ENCODE data around the gene CKLF.

- TF ChIP-seq CTCF (IDR thresholded peaks at IDR 0.05) (no peak), FOXP1 (CRISPR knock-in tag; IDR thresholded peaks at IDR 0.05; ENCODE audit: borderline replicate concordance) (no peak), USF2 (CRISPR knock-in tag; IDR thresholded peaks at IDR 0.05) (no peak), FOXJ3 (CRISPR knock-in tag; IDR thresholded peaks at IDR 0.05; ENCODE audit: borderline replicate concordance) (no peak), ATF2 (CRISPR knock-in tag; IDR thresholded peaks at IDR 0.05; ENCODE audit: borderline replicate concordance, low read depth) (no peak), ARID4B (CRISPR knock-in tag; IDR thresholded peaks at IDR 0.05; ENCODE audit: borderline replicate concordance) (no peak), ZNF219 (CRISPR knock-in tag; IDR thresholded peaks at IDR 0.05; ENCODE audit: borderline replicate concordance) (no peak)
Measured at GRCh38 chr16:66596986-66597848, 44.8 kb downstream of the CKLF start.

Measured in WTC11 (cell line).